Ovary (tissue), 3 donors: ENCODE data around the gene UBE2Q2.

Experiments
- POLR2A ChIP-seq: fragments of 450-650 bp; IDR thresholded peaks from one replicate; pipeline ENCODE4 v1.6.1; 2017; ENCODE audit warnings: antibody characterized with exemption, mild to moderate bottlenecking, moderate library complexity
- TF ChIP-seq, protein P1 (sequence below), 3 donors: fragments of 450-650 bp in 2 of 3; fragments of 200-600 bp in 1 of 3; IDR thresholded peaks; one replicate each; pipeline versions ENCODE4 v1.5.1 to v1.8.0; 2016 to 2022; ENCODE audit warnings: antibody characterized with exemption in 3 of 3, mild to moderate bottlenecking in 1 of 3
- donor health status: DM: no; HTN: no; CAD: no.

DNA sequence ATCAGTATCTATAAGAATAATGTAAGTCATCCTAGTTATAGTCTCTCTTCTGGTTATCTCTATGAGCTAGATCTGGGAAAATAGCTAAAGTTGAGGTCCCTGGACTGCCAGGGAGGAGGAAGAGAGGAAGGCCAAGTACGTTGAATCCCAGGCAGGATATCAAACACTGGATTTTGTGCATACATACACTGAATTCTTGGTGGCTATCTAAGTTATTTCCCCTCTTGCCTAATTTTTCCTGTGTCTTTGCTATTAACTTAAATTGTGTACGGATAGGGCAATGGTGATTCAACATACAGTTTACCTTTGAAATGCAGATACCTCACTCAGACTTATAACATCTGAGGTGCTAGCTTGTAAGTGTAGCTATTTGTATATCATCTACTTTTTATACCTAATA, 87.6 kb downstream of the UBE2Q2 start:
- TF ChIP-seq, protein P1, sequence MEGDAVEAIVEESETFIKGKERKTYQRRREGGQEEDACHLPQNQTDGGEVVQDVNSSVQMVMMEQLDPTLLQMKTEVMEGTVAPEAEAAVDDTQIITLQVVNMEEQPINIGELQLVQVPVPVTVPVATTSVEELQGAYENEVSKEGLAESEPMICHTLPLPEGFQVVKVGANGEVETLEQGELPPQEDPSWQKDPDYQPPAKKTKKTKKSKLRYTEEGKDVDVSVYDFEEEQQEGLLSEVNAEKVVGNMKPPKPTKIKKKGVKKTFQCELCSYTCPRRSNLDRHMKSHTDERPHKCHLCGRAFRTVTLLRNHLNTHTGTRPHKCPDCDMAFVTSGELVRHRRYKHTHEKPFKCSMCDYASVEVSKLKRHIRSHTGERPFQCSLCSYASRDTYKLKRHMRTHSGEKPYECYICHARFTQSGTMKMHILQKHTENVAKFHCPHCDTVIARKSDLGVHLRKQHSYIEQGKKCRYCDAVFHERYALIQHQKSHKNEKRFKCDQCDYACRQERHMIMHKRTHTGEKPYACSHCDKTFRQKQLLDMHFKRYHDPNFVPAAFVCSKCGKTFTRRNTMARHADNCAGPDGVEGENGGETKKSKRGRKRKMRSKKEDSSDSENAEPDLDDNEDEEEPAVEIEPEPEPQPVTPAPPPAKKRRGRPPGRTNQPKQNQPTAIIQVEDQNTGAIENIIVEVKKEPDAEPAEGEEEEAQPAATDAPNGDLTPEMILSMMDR (IDR thresholded peaks at IDR 0.05): no peak
- TF ChIP-seq POLR2A: no peak
